Measurements from ENCODE around the gene CYP2J2.

DNA sequence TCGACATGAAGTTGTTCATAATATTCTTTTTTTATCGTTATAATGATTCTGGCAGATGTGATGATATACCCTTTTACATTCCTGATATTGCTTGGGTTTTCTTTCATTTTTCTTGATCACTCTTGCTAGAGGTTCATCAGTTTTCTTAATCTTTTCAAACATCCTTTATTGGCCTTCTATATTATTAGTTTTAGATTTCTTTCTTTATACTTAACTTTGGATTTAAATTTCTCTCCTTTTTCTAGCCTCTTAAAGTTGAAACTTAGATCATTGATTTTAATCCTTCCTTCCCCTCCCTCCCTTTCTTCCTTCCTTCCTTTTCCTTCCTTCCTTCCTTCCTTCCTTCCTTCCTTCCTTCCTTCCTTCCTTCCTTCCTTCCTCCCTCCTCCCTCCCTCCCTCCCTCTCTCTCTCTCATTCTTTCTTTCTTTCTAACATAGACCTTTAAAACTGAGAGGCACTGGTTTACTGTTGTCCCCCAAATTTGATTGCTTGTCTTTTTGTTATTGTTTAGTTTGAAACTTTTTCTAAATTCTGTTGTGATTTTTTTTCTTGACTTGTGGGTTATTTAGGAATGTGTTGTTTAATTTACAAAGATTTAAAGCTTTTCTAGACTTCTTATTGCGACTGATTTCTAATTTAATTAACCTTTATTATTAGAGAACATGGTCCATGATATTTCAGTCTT is 80.2 kb downstream of the CYP2J2 start:
- TF ChIP-seq, protein P1, sequence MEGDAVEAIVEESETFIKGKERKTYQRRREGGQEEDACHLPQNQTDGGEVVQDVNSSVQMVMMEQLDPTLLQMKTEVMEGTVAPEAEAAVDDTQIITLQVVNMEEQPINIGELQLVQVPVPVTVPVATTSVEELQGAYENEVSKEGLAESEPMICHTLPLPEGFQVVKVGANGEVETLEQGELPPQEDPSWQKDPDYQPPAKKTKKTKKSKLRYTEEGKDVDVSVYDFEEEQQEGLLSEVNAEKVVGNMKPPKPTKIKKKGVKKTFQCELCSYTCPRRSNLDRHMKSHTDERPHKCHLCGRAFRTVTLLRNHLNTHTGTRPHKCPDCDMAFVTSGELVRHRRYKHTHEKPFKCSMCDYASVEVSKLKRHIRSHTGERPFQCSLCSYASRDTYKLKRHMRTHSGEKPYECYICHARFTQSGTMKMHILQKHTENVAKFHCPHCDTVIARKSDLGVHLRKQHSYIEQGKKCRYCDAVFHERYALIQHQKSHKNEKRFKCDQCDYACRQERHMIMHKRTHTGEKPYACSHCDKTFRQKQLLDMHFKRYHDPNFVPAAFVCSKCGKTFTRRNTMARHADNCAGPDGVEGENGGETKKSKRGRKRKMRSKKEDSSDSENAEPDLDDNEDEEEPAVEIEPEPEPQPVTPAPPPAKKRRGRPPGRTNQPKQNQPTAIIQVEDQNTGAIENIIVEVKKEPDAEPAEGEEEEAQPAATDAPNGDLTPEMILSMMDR (IDR thresholded peaks at IDR 0.05): no peak
- TF ChIP-seq POLR2A (IDR thresholded peaks at IDR 0.05) (no peak), EP300 (IDR thresholded peaks at IDR 0.05) (no peak)

All from ovary (tissue), 3 donors.